HCT116 (cell line): Measurements from ENCODE around the gene WDR33. TPM values are rescaled to one million over a fixed set of nuclear protein-coding genes. Genes with fewer than 3 reads are reported as not detected.

Source experiments
- ATAC-seq: fragments of 200-7000 bp; cut with Tn5 transposase; 2 replicates; pipeline ENCODE4 v1.9.1; 2020; ENCODE audit warnings: mild to moderate bottlenecking, moderate library complexity
- BruUV-seq: library from RNA; stranded (reverse); fragments of 400-500 nt; replicated peaks from 2 replicates; lab custom pipeline; 2021; lab: Mats Ljungman, UMichigan
- CTCF ChIA-PET: fragments of 300-600 bp; sonication (Branson Sonifier 250); formaldehyde crosslinking; loops from one replicate; lab custom pipeline; 2021; ENCODE audit warnings: antibody characterized with exemption; lab: Charles Lee
- POLR2A ChIA-PET: fragments of 300-600, 350-600 bp; sonication (Branson Sonifier 250); formaldehyde crosslinking; loops from one replicate; lab custom pipeline; 2021; ENCODE audit warnings: antibody characterized with exemption; lab: Charles Lee
- RAD21 ChIA-PET, 2 experiments: fragments of 300-600 bp; sonication (Branson Sonifier 250); formaldehyde crosslinking; loops; one replicate each; lab custom pipeline; 2023; ENCODE audit warnings: low total read pairs in 2 of 2; ENCODE audit not compliant: uncharacterized antibody in 2 of 2, unreplicated experiment in 2 of 2, low non-redundant PET in 1 of 2; lab: Charles Lee
- DNase-seq: peaks from one replicate; pipeline ENCODE4 v3.0.0-alpha.2; 2010; ENCODE audit warnings: low read depth, low spot score
- H2AFZ ChIP-seq: fragments of 200-600 bp; shearing (Covaris generic), sonication (generic); 2 replicates; pipeline ENCODE4 v1.6.1; 2017; ENCODE audit warnings: low read depth, mixed run types, mixed read lengths, antibody characterized with exemption, low read length; ENCODE audit not compliant: poor library complexity, severe bottlenecking
- H3K27ac ChIP-seq: 2 replicates; pipeline ENCODE4 v1.5.1; 2012; ENCODE audit warnings: low read depth, low read length
- H3K27me3 ChIP-seq: fragments of 200-600 bp; sonication (generic); 2 replicates; pipeline ENCODE4 v1.6.1; 2016; ENCODE audit warnings: mixed run types, low read length, mixed read lengths; ENCODE audit not compliant: insufficient read depth
- H3K36me3 ChIP-seq, 2 experiments: fragments of 200-500 bp in 1 of 2; fragments of 200-600 bp in 1 of 2; sonication (Bioruptor generic) in 1 of 2; sonication (generic) in 1 of 2; 2 replicates each; pipeline versions ENCODE4 v1.5.1 to v1.6.1; 2014 to 2016; ENCODE audit warnings: low read length in 2 of 2, inconsistent platforms in 1 of 2, mixed read lengths in 1 of 2, mixed run types in 1 of 2; ENCODE audit not compliant: insufficient read depth in 2 of 2, control insufficient read depth in 1 of 2
- H3K4me1 ChIP-seq, 2 experiments: fragments of 200-600 bp in 1 of 2; sonication (generic) in 1 of 2; 2 replicates each; pipeline versions ENCODE4 v1.5.1 to v1.6.1; 2012 to 2017; ENCODE audit warnings: low read length in 2 of 2, inconsistent platforms in 1 of 2, mild to moderate bottlenecking in 1 of 2, mixed read lengths in 1 of 2, mixed run types in 1 of 2, moderate library complexity in 1 of 2; ENCODE audit not compliant: insufficient read depth in 2 of 2, control insufficient read depth in 1 of 2
- H3K4me2 ChIP-seq: fragments of 200-600 bp; sonication (generic); 2 replicates; pipeline ENCODE4 v1.6.1; 2017; ENCODE audit warnings: mixed run types, low read length, mixed read lengths
- H3K4me3 ChIP-seq, 2 experiments: fragments of 200-600 bp in 1 of 2; sonication (generic) in 1 of 2; replicated peaks in 1 of 2; 2 replicates each; pipeline ENCODE4 v1.5.1; 2011 to 2016; ENCODE audit warnings: low read length in 2 of 2, control low read depth in 1 of 2, low read depth in 1 of 2, mild to moderate bottlenecking in 1 of 2, mixed read lengths in 1 of 2, mixed run types in 1 of 2
- H3K79me2 ChIP-seq: fragments of 200-600 bp; sonication (generic); 2 replicates; pipeline ENCODE4 v1.6.1; 2017; ENCODE audit warnings: mild to moderate bottlenecking, mixed run types, low read length, moderate library complexity, mixed read lengths; ENCODE audit not compliant: insufficient read depth
- H3K9ac ChIP-seq: fragments of 200-600 bp; sonication (generic); 2 replicates; pipeline ENCODE4 v1.6.1; 2016; ENCODE audit warnings: low read length, mixed read lengths
- H3K9me2 ChIP-seq: fragments of 200-600 bp; sonication (generic), shearing (Covaris generic); 2 replicates; pipeline ENCODE4 v1.6.1; 2017; ENCODE audit warnings: mixed run types, mild to moderate bottlenecking, moderate library complexity; ENCODE audit not compliant: insufficient read depth
- H3K9me3 ChIP-seq, 2 experiments: fragments of 200-500 bp in 1 of 2; fragments of 200-600 bp in 1 of 2; sonication (Bioruptor generic) in 1 of 2; sonication (generic) in 1 of 2; 2 replicates each; pipeline ENCODE4 v1.6.1; 2014 to 2017; ENCODE audit warnings: low read length in 2 of 2, mixed read lengths in 2 of 2, inconsistent platforms in 1 of 2, low read depth in 1 of 2, mild to moderate bottlenecking in 1 of 2, mixed run types in 1 of 2, moderate library complexity in 1 of 2; ENCODE audit not compliant: control insufficient read depth in 1 of 2, insufficient read depth in 1 of 2
- H4K20me1 ChIP-seq: fragments of 200-600 bp; sonication (generic), shearing (Covaris generic); 2 replicates; pipeline ENCODE4 v1.6.1; 2017; ENCODE audit warnings: mixed run types, mild to moderate bottlenecking, moderate library complexity; ENCODE audit not compliant: insufficient read depth
- CBX3 ChIP-seq: IDR thresholded peaks from 2 replicates; pipeline ENCODE4 v1.6.1; 2012; ENCODE audit warnings: low read depth
- CEBPB ChIP-seq: IDR thresholded peaks from 2 replicates; pipeline ENCODE4 v1.6.1; 2012; ENCODE audit warnings: low read depth
- EZH2 ChIP-seq: fragments of 200-600 bp; sonication (generic); IDR thresholded peaks from 2 replicates; pipeline ENCODE4 v1.6.1; 2017; ENCODE audit warnings: antibody characterized with exemption, mixed run types
- EZH2phosphoT487 ChIP-seq: fragments of 200-600 bp; IDR thresholded peaks from 2 replicates; pipeline ENCODE4 v1.6.1; 2018; ENCODE audit warnings: antibody characterized with exemption, borderline replicate concordance
- JUND ChIP-seq: IDR thresholded peaks from 2 replicates; pipeline ENCODE4 v1.6.1; 2012
- POLR2A ChIP-seq: IDR thresholded peaks from 2 replicates; pipeline ENCODE4 v1.7.0; 2011; ENCODE audit warnings: borderline replicate concordance; ENCODE audit not compliant: insufficient read depth, insufficient read length; ENCODE audit errors: extremely low read depth
- RAD21 ChIP-seq: IDR thresholded peaks from 2 replicates; pipeline ENCODE4 v1.6.1; 2012; ENCODE audit warnings: low read depth, mild to moderate bottlenecking
- SIN3A ChIP-seq: IDR thresholded peaks from 2 replicates; pipeline ENCODE4 v1.6.1; 2012; ENCODE audit warnings: low read depth
- SRF ChIP-seq: IDR thresholded peaks from 2 replicates; pipeline ENCODE4 v1.6.1; 2012; ENCODE audit warnings: low read depth
- YY1 ChIP-seq: IDR thresholded peaks from 2 replicates; pipeline ENCODE4 v1.6.1; 2011; ENCODE audit warnings: low read length, low read depth, moderate library complexity, mild to moderate bottlenecking; ENCODE audit not compliant: insufficient replicate concordance; ENCODE audit errors: extremely low read depth
- ZNF274 ChIP-seq: fragments of 200-500 bp; sonication (Bioruptor generic); IDR thresholded peaks from 2 replicates; pipeline ENCODE4 v1.6.1; 2014; ENCODE audit warnings: mild to moderate bottlenecking, low read depth, low read length, inconsistent platforms
- intact Hi-C: fragments of 100-400 bp; cut with micrococcal nuclease; formaldehyde crosslinking; loops from 2 replicates; pipeline ENCODE4 v1.10.0; 2022
- total RNA-seq: library from RNA; stranded (reverse); gene quantifications from one replicate; pipeline ENCODE4 v1.2.1, GENCODE V29; 2021; ENCODE audit not compliant: unreplicated experiment
- TF ChIP-seq, protein P1 (sequence below): IDR thresholded peaks from 2 replicates; pipeline ENCODE4 v1.6.1; 2011; ENCODE audit warnings: mild to moderate bottlenecking, low read length, moderate library complexity; ENCODE audit not compliant: insufficient replicate concordance; ENCODE audit errors: extremely low read depth
- TF ChIP-seq, protein P2 (sequence below): IDR thresholded peaks from 2 replicates; pipeline ENCODE4 v1.6.1; 2012

Gene WDR33
- total RNA-seq, 1 experiment from 2014 or later = 52.5 TPM

DNA sequence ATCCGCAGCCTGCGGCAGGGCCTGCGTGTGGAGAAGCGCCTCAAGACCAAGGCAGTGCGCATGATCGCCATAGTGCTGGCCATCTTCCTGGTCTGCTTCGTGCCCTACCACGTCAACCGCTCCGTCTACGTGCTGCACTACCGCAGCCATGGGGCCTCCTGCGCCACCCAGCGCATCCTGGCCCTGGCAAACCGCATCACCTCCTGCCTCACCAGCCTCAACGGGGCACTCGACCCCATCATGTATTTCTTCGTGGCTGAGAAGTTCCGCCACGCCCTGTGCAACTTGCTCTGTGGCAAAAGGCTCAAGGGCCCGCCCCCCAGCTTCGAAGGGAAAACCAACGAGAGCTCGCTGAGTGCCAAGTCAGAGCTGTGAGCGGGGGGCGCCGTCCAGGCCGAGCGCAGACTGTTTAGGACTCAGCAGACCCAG is 159.6 kb downstream of the WDR33 start:
- POLR2A ChIA-PET = no interaction called here
- no peak overlapping the region; the same call in 1 of the 2 replicates for H3K27ac ChIP-seq
- no peak overlapping the region for H3K4me2 ChIP-seq
- no peaks in the 10 kb centered on the region for H4K20me1 ChIP-seq
- RAD21 ChIA-PET = no interaction called here
- no peaks in the 10 kb centered on the region for H3K36me3 ChIP-seq
- CTCF ChIA-PET = interaction anchor here (5.8 kb wide), 1 partner anchor 60 kb away, joined by 97 read pairs; no protein-coding TSS in a partner anchor
- intact Hi-C loops = no loop called here
- H2AFZ ChIP-seq = no peak overlapping the region
- no peaks in the 10 kb centered on the region for H3K9me2 ChIP-seq
- H3K79me2 ChIP-seq = no peaks in the 10 kb centered on the region
- no peak for ATAC-seq
- no peak overlapping the region for H3K9ac ChIP-seq
- BruUV-seq = no TSS peak
- no peaks in the 10 kb centered on the region for H3K27me3 ChIP-seq
- peaks cover 9 to 30% of the 10 kb centered on the region in 2 experiments for H3K4me1 ChIP-seq
- H3K4me3 ChIP-seq = no peak overlapping the region
- no peak for DNase-seq
- no peaks in the 10 kb centered on the region for H3K9me3 ChIP-seq
- TF ChIP-seq, protein P1, sequence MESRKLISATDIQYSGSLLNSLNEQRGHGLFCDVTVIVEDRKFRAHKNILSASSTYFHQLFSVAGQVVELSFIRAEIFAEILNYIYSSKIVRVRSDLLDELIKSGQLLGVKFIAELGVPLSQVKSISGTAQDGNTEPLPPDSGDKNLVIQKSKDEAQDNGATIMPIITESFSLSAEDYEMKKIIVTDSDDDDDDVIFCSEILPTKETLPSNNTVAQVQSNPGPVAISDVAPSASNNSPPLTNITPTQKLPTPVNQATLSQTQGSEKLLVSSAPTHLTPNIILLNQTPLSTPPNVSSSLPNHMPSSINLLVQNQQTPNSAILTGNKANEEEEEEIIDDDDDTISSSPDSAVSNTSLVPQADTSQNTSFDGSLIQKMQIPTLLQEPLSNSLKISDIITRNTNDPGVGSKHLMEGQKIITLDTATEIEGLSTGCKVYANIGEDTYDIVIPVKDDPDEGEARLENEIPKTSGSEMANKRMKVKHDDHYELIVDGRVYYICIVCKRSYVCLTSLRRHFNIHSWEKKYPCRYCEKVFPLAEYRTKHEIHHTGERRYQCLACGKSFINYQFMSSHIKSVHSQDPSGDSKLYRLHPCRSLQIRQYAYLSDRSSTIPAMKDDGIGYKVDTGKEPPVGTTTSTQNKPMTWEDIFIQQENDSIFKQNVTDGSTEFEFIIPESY = no peak
- TF ChIP-seq CBX3 (no peak), JUND (no peak), CEBPB (no peak), RAD21 (no peak), EZH2 (no peak), POLR2A (no peak), ZNF274 (no peak), EZH2phosphoT487 (no peak), SRF (no peak), SIN3A (no peak), YY1 (no peak)
- TF ChIP-seq, protein P2, sequence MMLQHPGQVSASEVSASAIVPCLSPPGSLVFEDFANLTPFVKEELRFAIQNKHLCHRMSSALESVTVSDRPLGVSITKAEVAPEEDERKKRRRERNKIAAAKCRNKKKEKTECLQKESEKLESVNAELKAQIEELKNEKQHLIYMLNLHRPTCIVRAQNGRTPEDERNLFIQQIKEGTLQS = no peak

Other genes with a start within 250 kb of the WDR33 start
- gene GPR17, start 165.0 kb downstream of the WDR33 start, total RNA-seq = not detected
- 3.7 TPM for gene LIMS2, start 135.6 kb downstream of the WDR33 start, total RNA-seq
- 3.1 TPM for gene SFT2D3, start 109.7 kb downstream of the WDR33 start, total RNA-seq
- 61.4 TPM for gene POLR2D, start 47.0 kb upstream of the WDR33 start, total RNA-seq
- gene AMMECR1L, start 74.8 kb upstream of the WDR33 start, total RNA-seq = 19.1 TPM
- 29.5 TPM for gene SAP130, start 216.9 kb upstream of the WDR33 start, total RNA-seq